Testis (tissue), 2 donors: ENCODE data around the gene NPAS3.

Experiments
- POLR2A ChIP-seq: fragments of 450-650 bp; IDR thresholded peaks from one replicate; pipeline ENCODE4 v1.6.1; 2017; ENCODE audit warnings: antibody characterized with exemption, mild to moderate bottlenecking, moderate library complexity
- TF ChIP-seq, protein P1 (sequence below), 3 experiments: fragments of 450-650 bp in 2 of 3; fragments of 200-600 bp in 1 of 3; sonication (generic) in 1 of 3; IDR thresholded peaks; one replicate each; pipeline ENCODE4 v1.5.1; 2016 to 2019; ENCODE audit warnings: antibody characterized with exemption in 3 of 3, mild to moderate bottlenecking in 2 of 3, moderate library complexity in 1 of 3

DNA sequence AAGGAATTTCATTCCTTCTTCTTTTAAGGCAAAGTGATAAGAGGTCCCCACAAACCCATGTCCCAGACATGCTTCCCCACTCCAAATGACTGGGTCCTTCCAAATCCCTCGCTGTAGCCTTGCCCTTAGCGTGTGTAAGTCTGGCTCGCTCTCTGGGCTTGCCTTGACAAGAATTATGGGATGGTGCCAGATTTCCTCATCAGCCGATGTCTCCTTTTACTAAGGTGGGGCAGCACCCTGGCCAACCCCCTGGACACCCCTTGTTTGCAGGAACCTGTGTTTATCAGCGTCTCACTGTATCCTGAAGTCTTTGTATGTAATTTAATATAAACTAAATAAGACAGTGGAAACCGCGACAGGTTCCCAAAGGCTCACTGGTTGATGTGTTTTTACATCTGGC lies 518.9 kb downstream of the NPAS3 start:
- TF ChIP-seq, protein P1, sequence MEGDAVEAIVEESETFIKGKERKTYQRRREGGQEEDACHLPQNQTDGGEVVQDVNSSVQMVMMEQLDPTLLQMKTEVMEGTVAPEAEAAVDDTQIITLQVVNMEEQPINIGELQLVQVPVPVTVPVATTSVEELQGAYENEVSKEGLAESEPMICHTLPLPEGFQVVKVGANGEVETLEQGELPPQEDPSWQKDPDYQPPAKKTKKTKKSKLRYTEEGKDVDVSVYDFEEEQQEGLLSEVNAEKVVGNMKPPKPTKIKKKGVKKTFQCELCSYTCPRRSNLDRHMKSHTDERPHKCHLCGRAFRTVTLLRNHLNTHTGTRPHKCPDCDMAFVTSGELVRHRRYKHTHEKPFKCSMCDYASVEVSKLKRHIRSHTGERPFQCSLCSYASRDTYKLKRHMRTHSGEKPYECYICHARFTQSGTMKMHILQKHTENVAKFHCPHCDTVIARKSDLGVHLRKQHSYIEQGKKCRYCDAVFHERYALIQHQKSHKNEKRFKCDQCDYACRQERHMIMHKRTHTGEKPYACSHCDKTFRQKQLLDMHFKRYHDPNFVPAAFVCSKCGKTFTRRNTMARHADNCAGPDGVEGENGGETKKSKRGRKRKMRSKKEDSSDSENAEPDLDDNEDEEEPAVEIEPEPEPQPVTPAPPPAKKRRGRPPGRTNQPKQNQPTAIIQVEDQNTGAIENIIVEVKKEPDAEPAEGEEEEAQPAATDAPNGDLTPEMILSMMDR (IDR thresholded peaks at IDR 0.05) = no peak
- TF ChIP-seq POLR2A = no peak
